ENCODE data around the gene DPEP2. TPM values are rescaled to one million over a fixed set of nuclear protein-coding genes. Genes with fewer than 3 reads are reported as not detected.

Gene DPEP2
- total and polyA plus RNA-seq, 2 of the 13 experiments (the other 11 are each of a cell fraction or from before 2014, with no cell fraction given): 0.18 TPM; not detected in 1

DNA sequence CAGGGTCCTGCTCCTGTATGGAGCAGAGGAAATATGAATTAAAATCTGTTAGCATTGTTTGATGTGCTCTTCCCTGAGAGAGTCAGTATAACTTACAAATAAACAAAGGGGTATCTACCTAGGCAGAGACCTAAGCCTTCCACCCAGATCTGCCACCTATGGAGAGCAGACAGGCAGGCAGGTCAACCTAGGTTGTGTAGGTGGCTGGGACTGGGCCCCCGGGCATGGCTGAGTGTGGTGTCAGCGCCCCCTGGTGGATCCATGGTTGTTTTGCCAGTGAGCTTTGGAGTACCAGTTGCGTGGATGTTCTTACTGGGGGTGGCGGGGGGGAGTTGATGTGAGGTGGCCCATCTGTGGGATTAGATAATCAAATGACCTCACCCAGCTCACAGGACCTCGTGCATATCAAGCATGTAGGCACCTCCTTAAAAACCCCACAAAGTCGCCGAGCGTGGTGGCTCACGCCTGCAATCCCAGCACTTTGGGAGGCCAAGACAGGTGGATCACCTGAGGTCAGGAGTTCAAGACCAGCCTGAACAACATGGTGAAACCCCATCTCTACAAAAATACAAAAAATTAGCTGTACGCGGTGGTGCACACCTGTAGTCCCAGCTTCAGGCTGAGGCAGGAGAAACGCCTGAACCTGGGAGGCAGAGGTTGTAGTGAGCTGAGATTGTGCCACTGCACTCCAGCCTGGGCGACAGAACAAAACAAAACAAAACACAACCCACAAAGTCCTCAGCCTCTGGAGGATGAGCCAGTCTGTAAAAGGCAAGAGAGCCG lies 41.4 kb upstream of the DPEP2 start (continued):
- TF ChIP-seq, protein P1, sequence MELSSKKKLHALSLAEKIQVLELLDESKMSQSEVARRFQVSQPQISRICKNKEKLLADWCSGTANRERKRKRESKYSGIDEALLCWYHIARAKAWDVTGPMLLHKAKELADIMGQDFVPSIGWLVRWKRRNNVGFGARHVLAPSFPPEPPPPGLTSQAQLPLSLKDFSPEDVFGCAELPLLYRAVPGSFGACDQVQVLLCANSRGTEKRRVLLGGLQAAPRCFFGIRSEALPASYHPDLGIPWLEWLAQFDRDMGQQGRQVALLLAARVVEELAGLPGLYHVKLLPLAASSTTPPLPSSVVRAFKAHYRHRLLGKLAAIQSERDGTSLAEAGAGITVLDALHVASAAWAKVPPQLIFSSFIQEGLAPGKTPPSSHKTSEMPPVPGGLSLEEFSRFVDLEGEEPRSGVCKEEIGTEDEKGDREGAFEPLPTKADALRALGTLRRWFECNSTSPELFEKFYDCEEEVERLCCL (CRISPR knock-in tag; IDR thresholded peaks at IDR 0.05; ENCODE audit: borderline replicate concordance): no peak
- no peak for TF ChIP-seq NR2F2 (IDR thresholded peaks at IDR 0.05; ENCODE audit: borderline replicate concordance, low read depth)
- no peak; the same call in 1 of the 2 replicates for TF ChIP-seq TOE1 (CRISPR knock-in tag; IDR thresholded peaks at IDR 0.05)
- peak; percentile 91 for TF ChIP-seq SMC3 (IDR thresholded peaks at IDR 0.05; ENCODE audit: low read length)
- TF ChIP-seq, protein P2, sequence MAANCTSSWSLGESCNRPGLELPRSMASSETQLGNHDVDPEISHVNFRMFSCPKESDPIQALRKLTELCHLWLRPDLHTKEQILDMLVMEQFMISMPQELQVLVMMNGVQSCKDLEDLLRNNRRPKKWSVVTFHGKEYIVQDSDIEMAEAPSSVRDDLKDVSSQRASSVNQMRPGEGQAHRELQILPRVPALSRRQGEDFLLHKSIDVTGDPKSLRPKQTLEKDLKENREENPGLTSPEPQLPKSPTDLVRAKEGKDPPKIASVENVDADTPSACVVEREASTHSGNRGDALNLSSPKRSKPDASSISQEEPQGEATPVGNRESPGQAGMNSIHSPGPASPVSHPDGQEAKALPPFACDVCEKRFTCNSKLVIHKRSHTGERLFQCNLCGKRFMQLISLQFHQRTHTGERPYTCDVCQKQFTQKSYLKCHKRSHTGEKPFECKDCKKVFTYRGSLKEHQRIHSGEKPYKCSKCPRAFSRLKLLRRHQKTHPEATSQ (CRISPR knock-in tag; IDR thresholded peaks at IDR 0.05; ENCODE audit: borderline replicate concordance): no peak
- TF ChIP-seq PAX8 (CRISPR knock-in tag; IDR thresholded peaks at IDR 0.05; ENCODE audit: borderline replicate concordance): no peak
- no peak for TF ChIP-seq REL (CRISPR knock-in tag; conservative IDR thresholded peaks at IDR 0.05)
- TF ChIP-seq, protein P3, sequence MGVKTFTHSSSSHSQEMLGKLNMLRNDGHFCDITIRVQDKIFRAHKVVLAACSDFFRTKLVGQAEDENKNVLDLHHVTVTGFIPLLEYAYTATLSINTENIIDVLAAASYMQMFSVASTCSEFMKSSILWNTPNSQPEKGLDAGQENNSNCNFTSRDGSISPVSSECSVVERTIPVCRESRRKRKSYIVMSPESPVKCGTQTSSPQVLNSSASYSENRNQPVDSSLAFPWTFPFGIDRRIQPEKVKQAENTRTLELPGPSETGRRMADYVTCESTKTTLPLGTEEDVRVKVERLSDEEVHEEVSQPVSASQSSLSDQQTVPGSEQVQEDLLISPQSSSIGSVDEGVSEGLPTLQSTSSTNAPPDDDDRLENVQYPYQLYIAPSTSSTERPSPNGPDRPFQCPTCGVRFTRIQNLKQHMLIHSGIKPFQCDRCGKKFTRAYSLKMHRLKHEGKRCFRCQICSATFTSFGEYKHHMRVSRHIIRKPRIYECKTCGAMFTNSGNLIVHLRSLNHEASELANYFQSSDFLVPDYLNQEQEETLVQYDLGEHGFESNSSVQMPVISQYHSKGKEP (CRISPR knock-in tag; IDR thresholded peaks at IDR 0.05): no peak
- TF ChIP-seq ZNF570 (CRISPR knock-in tag; IDR thresholded peaks at IDR 0.05; ENCODE audit: borderline replicate concordance): 0 out of 2 replicates have a peak, but pooled peaks have one; percentile 72
- no peak for TF ChIP-seq ZC3H13 (CRISPR knock-in tag; IDR thresholded peaks at IDR 0.05)
- no peak for TF ChIP-seq SUZ12 (IDR thresholded peaks at IDR 0.05; ENCODE audit: low read depth, low read length)
- TF ChIP-seq, protein P4, sequence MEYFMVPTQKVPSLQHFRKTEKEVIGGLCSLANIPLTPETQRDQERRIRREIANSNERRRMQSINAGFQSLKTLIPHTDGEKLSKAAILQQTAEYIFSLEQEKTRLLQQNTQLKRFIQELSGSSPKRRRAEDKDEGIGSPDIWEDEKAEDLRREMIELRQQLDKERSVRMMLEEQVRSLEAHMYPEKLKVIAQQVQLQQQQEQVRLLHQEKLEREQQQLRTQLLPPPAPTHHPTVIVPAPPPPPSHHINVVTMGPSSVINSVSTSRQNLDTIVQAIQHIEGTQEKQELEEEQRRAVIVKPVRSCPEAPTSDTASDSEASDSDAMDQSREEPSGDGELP (IDR thresholded peaks at IDR 0.05; ENCODE audit: borderline replicate concordance, low read depth): no peak; the same call in 1 of the 2 replicates
- TF ChIP-seq ZBTB42 (CRISPR knock-in tag; IDR thresholded peaks at IDR 0.05): no peak
- no peak for TF ChIP-seq ATM (IDR thresholded peaks at IDR 0.05; ENCODE audit: borderline replicate concordance)
- no peak for TF ChIP-seq ARNT2 (CRISPR knock-in tag; IDR thresholded peaks at IDR 0.05; ENCODE audit: low read depth)
- TF ChIP-seq ZNF501 (CRISPR knock-in tag; IDR thresholded peaks at IDR 0.05): peak; percentile 81
- TF ChIP-seq, protein P5, sequence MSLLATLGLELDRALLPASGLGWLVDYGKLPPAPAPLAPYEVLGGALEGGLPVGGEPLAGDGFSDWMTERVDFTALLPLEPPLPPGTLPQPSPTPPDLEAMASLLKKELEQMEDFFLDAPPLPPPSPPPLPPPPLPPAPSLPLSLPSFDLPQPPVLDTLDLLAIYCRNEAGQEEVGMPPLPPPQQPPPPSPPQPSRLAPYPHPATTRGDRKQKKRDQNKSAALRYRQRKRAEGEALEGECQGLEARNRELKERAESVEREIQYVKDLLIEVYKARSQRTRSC (CRISPR knock-in tag; IDR thresholded peaks at IDR 0.05; ENCODE audit: low read depth): no peak
- TF ChIP-seq ZNF17 (CRISPR knock-in tag; IDR thresholded peaks at IDR 0.05): no peak
- TF ChIP-seq YEATS2 (CRISPR knock-in tag; IDR thresholded peaks at IDR 0.05; ENCODE audit: borderline replicate concordance): no peak
- no peak for TF ChIP-seq RNF2 (conservative IDR thresholded peaks at IDR 0.05; ENCODE audit: low read depth)
- TF ChIP-seq SRY (CRISPR knock-in tag; IDR thresholded peaks at IDR 0.05): no peak

Measured in HepG2 (cell line).